HAP-1 (cell line): ENCODE results near the gene GGT1.
"Not testable (repeated sequence)": the region's sequence is repeated elsewhere in the genome, so short reads cannot be mapped to it uniquely, and the experiment has no call there.

ENCODE experiments used
- DNase-seq, 2 experiments: peaks; one replicate each; pipeline ENCODE4 v3.0.0-alpha.2; 2016 to 2020; ENCODE audit warnings: low spot score in 2 of 2
- H3K27me3 ChIP-seq: fragments of 250-450 bp; sonication (Bioruptor Pico); 2 replicates; pipeline ENCODE4 v1.5.1; 2020; ENCODE audit warnings: low read depth, mild to moderate bottlenecking, moderate library complexity
- H3K36me3 ChIP-seq: fragments of 250-450 bp; sonication (Bioruptor Pico); replicated peaks from 2 replicates; pipeline ENCODE4 v1.5.1; 2020; ENCODE audit warnings: mild to moderate bottlenecking
- H3K4me1 ChIP-seq: fragments of 250-450 bp; sonication (Bioruptor Pico); 2 replicates; pipeline ENCODE4 v1.5.1; 2020; ENCODE audit warnings: mild to moderate bottlenecking
- H3K4me3 ChIP-seq: fragments of 250-450 bp; sonication (Bioruptor Pico); 2 replicates; pipeline ENCODE4 v1.5.1; 2020; ENCODE audit warnings: mild to moderate bottlenecking, moderate library complexity
- H3K9me3 ChIP-seq: fragments of 250-450 bp; sonication (Bioruptor Pico); 2 replicates; pipeline ENCODE4 v1.5.1; 2020; ENCODE audit warnings: mild to moderate bottlenecking, moderate library complexity
- in situ Hi-C: fragments of 300-500 bp; cut with MboI; formaldehyde crosslinking; loops from 3 replicates; pipeline ENCODE4 v1.14.3; 2020; ENCODE audit warnings: low sequenced_read_pairs, inconsistent platforms, mixed read lengths

GGT1 gene

DNA sequence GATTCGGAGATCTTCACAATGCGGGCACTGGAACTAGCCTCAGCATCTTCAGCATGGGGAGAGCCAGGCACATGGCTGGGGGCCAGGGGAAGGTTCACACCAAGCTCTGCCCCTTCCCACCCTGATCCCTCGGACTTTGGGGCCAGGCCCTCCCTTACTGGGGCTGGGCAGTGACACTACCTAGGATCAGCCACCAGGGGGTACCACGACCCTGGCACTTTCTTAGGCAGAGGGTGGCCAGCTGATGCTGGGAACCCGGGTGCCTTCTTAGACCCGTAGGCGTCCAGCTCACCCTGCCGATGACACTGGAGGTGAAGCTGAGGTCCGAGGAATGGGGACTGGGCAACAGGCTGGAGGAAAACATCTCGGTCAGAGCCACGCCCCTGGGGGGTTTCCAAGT, 26.1 kb downstream of the GGT1 start:
- peaks cover 18% of the 10 kb centered on the region for H3K4me1 ChIP-seq
- H3K36me3 ChIP-seq, in situ Hi-C loops, H3K27me3 ChIP-seq, H3K9me3 ChIP-seq, H3K4me3 ChIP-seq: not testable (repeated sequence)
- peak in 1 of 2 experiments; percentile 71 for DNase-seq

GRCh38 chr22:24630812-24631427, 27.9 kb downstream of the GGT1 start:
- in situ Hi-C loops = not testable (repeated sequence)

DNA sequence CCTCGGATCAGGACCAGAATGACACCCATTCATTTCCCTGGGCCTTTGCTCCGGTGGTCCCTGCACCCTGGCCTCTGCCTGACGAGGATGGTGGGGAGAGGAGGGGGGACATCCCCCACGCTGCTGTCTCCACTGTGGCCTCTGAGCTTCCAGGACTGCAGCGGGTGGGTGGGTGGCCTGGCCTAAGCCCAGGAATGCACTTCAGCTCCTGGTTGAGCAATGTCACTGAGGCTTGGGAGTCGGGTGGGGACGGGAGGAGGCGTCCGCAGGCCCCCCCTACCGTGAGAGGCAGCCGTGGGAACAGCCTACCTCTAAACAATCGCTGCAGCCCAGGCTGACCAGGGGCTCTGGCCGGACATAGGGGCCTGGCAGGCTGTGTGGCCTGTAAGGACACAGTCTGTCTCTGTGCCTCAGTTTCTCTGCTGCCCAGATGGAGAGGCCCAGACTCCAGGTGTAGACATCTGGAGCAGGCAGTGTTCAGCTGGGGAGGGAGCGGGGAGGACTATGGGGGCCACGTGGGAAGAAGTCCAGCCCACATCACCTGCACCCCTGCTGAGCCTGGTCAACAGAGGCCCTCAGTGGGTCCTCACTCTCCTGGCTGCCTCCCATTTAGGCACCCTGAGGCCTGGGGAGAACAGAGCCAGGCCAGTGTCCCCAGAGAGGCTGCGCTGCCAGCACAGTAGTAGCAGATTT, 28.6 kb downstream of the GGT1 start:
- peak in 1 of 2 experiments; percentile 35 for DNase-seq
- H3K9me3 ChIP-seq, H3K36me3 ChIP-seq, in situ Hi-C loops, H3K4me3 ChIP-seq, H3K27me3 ChIP-seq: not testable (repeated sequence)
- H3K4me1 ChIP-seq = peaks cover 18% of the 10 kb centered on the region

More at GRCh38 chr22:24630812-24631427, 27.9 kb downstream of the GGT1 start:
- peak; percentile 45 to 63 for DNase-seq
- H3K9me3 ChIP-seq, H3K27me3 ChIP-seq, H3K4me3 ChIP-seq, H3K36me3 ChIP-seq: not testable (repeated sequence)
- H3K4me1 ChIP-seq = peaks cover 18% of the 10 kb centered on the region

- H3K4me1 ChIP-seq = peaks cover 18% of the 10 kb centered on the region
- H3K9me3 ChIP-seq, H3K36me3 ChIP-seq, in situ Hi-C loops, H3K4me3 ChIP-seq, H3K27me3 ChIP-seq, DNase-seq: not testable (repeated sequence)
Measured at GRCh38 chr22:24632642-24633041, 29.6 kb downstream of the GGT1 start.

DNA sequence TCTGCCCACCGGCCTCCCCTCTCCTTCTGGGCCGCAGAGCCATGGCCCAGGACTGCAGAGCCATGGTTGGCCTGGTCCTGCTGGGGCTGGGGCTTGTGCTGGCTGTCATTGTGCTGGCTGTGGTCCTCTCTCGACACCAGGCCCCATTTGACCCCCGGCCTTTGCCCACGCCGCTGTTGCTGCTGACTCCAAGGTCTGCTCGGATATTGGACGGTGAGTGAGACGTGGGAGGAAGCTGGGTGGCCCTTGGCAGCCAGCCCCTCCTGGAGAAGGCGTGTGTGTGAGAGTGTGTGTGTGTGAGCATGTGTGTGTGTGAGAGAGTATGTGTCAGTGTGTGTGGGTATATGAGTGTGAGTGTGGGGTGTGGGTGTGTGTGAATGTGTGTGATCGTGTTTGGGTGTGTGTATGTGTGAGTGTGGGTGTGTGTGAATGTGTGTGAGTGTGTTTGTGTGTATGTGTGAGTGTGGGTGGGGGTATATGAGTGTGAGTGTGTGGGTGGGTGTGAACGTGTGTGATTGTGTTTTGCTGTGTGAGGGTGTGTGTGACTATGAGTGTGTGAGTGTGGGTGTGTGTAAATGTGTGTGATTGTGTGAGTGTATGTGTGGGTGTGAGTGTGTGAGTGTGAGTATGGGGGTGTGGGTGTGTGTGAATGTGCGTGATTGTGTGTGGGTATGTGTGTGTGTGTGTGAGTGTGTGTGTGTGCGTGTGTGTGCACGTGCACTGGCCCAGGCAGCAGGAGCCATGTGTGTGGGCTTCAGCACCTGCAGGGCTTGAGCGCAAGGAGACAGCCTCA, 30.4 kb downstream of the GGT1 start:
- H3K36me3 ChIP-seq, DNase-seq, H3K27me3 ChIP-seq, H3K4me3 ChIP-seq, H3K9me3 ChIP-seq, in situ Hi-C loops: not testable (repeated sequence)
- peaks cover 18% of the 10 kb centered on the region for H3K4me1 ChIP-seq

DNA sequence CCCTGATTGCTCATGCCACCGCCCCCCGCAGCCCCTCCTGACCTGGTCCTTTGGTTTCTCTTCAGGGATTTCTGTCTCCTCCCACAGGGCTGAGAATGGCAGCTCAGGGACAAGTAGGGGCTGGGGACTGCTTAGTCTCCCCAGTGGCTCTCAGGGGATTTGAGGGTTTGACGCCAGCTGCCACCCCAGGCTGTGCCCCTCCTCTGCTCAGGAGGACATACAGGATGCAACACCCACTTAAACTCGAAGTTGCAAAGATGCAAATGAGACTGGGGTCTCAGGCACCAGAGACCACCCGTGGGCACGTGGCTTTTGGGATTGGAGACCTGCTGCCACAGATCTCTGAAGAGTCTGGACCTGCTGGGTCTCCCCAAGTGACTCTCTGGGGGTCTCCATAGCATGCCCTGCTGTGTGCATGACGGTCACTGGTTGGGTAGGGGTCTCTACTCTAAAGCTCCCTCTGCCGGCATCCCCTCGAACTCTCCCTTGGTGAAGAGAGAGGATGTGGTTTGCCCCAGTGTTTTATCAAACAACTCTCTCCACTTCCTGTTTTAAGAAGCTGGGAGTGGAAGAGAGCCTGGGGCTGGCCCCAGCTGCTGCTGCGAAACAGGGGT, 31.9 kb downstream of the GGT1 start:
- H3K36me3 ChIP-seq, DNase-seq, H3K9me3 ChIP-seq, in situ Hi-C loops, H3K4me3 ChIP-seq, H3K27me3 ChIP-seq: not testable (repeated sequence)
- H3K4me1 ChIP-seq = peaks cover 18% of the 10 kb centered on the region

- DNase-seq, in situ Hi-C loops, H3K9me3 ChIP-seq, H3K4me3 ChIP-seq, H3K4me1 ChIP-seq, H3K36me3 ChIP-seq, H3K27me3 ChIP-seq: not testable (repeated sequence)
Measured at GRCh38 chr22:24636513-24636912, 33.5 kb downstream of the GGT1 start.

DNA sequence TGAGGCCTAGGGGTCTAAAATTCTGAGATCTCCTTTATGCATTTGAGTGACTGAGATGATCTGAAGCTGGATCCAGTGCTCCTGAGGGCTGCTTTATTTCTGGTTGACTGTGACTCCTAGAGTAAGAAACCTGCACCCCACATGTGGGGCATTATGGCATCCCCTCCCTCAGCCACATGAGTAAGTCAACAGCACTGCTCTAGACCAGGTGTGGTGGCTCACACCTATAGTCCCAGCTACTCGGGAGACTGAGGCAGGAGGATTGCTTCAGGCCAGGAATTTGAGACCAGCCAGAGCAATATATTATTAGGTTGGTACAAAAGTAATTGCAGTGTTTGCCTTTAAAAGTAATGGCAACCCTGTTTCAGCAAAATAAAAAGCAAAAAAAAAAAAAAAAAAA, 39.3 kb downstream of the GGT1 start:
- not testable (repeated sequence) for DNase-seq, H3K4me3 ChIP-seq, H3K27me3 ChIP-seq, H3K9me3 ChIP-seq, H3K4me1 ChIP-seq, H3K36me3 ChIP-seq
- in situ Hi-C loops = loop anchor here (10.0 kb wide), 1 partner anchor 112 kb away; no protein-coding TSS in a partner anchor

DNA sequence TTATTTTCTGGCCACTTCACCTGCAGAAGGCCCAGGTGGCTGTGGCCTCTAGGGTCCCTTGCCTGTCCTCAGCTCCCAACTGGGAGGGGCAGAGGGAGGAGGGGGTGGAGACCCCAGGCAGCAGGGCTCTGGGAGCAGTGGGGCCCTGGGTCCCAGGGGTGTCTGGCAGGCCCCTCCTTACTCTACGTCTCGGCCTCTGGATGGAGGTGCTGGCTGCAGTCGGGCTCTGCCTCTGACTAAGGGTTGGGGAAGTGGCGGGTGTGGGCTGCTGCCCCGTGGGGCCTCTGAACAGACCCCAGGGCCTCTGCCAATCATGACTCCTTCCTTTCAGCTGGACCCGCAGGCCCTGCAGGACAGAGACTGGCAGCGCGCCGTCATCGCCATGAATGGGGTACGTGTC, 41.4 kb downstream of the GGT1 start:
- in situ Hi-C loops = loop anchor here (10.0 kb wide), 1 partner anchor 110 kb away; no protein-coding TSS in a partner anchor
- DNase-seq, H3K4me1 ChIP-seq, H3K4me3 ChIP-seq, H3K9me3 ChIP-seq, H3K27me3 ChIP-seq, H3K36me3 ChIP-seq: not testable (repeated sequence)

DNA sequence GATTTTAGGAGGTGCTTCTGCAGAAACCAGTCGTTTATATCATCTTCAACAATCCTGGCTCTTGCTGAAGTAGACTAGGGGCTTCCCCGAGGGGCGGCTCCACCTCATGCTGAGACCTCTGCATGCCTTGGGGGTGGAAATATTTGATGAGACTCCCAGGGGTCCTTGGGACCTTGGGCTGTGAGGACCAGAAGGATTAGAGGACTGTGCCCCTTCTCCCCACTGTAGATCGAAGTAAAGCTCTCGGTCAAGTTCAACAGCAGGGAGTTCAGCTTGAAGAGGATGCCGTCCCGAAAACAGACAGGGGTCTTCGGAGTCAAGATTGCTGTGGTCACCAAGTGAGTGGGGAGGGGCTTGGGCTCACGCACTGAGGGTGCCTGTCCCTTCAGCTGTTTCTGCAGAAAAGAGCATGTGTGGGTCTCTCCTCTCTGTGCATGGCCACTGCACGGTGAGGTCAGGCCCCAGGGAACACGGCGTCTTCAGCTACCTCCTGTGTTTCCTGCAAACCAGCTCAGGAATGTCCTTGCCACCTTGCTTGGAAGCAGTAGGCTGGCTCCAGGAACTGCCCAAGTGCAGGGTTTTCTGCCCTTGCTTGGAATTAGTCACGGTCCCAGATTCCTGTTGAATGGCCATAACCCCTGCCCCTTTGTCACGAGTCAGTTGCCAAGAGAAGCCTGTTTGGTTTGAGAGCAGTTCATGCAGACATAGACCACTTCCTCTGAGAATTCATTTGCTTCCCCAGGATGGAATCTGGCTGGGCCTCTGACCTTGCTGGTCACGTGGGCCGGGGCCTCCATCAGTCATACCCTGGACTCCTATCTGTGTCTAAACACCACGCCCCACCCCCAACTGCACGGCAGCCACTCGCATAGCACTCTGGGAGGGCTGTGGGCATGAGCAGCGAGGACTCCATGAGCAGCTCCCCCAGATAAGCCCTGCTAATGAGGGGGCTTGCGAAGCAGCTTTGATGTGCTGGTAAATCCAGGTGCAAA, 42.7 kb downstream of the GGT1 start:
- DNase-seq, H3K27me3 ChIP-seq, H3K4me3 ChIP-seq, H3K4me1 ChIP-seq, H3K36me3 ChIP-seq, H3K9me3 ChIP-seq: not testable (repeated sequence)
- in situ Hi-C loops = loop anchor here (10.0 kb wide), 1 partner anchor 109 kb away; no protein-coding TSS in a partner anchor

DNA sequence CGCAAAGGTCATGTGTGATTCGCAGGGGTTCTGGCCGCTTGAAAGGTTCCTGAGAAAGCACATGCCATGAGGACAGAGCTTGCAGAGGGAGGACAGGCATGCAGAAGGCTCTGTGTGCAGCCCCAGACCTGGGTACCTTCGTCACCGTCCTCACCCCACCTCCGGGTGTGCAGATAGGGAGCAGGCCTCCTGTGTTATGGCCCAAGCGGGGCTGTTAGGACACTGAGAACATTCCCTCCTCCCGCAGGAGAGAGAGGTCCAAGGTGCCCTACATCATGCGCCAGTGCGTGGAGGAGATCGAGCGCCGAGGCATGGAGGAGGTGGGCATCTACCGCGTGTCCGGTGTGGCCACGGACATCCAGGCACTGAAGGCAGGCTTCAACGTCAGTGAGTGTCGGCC, 43.8 kb downstream of the GGT1 start:
- H3K4me3 ChIP-seq, DNase-seq, H3K27me3 ChIP-seq, H3K4me1 ChIP-seq, H3K9me3 ChIP-seq, H3K36me3 ChIP-seq: not testable (repeated sequence)
- in situ Hi-C loops = loop anchor here (10.0 kb wide), 1 partner anchor 108 kb away; no protein-coding TSS in a partner anchor

GRCh38 chr22:24649371-24649770, 46.4 kb downstream of the GGT1 start:
- in situ Hi-C loops = loop anchor here (10.0 kb wide), 1 partner anchor 105 kb away; no protein-coding TSS in a partner anchor
- H3K27me3 ChIP-seq, H3K4me1 ChIP-seq, H3K4me3 ChIP-seq, DNase-seq, H3K36me3 ChIP-seq, H3K9me3 ChIP-seq: not testable (repeated sequence)

DNA sequence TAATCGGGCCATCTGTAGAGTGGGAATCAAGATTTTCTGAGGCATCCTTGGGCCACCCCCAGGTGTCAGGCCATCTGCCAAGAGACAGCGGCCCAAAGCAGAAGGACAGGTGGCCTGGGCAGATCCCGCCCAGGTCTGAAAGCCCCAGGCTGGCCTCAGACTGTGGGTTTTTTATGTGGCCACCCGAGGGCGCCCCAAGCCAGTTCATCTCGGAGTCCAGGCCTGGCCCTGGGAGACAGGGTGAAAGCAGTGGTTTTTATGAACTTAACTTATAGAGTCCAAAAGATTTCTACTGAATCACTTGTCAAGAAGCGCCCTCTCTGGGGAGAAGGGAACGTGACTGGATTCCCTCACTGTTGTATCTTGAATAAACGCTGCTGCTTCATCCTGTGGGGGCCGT, 47.9 kb downstream of the GGT1 start:
- H3K36me3 ChIP-seq, H3K4me3 ChIP-seq, H3K27me3 ChIP-seq, H3K4me1 ChIP-seq, H3K9me3 ChIP-seq, in situ Hi-C loops: not testable (repeated sequence)
- DNase-seq = peak in 1 of 2 experiments; percentile 84
